ENCODE measurements around the gene OPCML. TPM values are rescaled to one million over a fixed set of nuclear protein-coding genes. Genes with fewer than 3 reads are reported as not detected.
A peak's percentile ranks its signal among the peaks of the same experiment; 100 is the strongest.

Gene OPCML
- total RNA-seq, 1 donor from 2014 or later, result 1.2 TPM

DNA sequence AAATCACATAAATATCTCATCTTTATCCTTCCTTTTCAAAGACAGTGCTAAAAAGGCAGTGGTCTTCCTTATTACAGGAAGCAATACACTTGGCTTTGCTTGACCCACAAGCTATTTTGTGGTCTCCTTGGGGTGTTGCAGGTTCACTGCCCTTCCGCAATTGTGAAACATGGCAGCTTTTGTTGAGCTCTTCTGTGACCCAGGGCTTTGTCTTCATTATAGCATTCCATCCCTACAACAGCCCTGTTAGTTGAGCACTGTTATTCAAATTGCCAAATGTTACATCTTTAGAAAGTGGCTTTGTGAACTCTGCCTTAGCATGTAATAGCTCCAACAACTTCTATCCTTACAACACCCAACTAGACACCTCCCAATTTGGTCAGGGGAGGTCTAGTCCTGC, 107.1 kb downstream of the OPCML start:
- peaks cover 17% of the 10 kb centered on the region for H3K4me1 Mint-ChIP-seq
- TF ChIP-seq, protein P1, sequence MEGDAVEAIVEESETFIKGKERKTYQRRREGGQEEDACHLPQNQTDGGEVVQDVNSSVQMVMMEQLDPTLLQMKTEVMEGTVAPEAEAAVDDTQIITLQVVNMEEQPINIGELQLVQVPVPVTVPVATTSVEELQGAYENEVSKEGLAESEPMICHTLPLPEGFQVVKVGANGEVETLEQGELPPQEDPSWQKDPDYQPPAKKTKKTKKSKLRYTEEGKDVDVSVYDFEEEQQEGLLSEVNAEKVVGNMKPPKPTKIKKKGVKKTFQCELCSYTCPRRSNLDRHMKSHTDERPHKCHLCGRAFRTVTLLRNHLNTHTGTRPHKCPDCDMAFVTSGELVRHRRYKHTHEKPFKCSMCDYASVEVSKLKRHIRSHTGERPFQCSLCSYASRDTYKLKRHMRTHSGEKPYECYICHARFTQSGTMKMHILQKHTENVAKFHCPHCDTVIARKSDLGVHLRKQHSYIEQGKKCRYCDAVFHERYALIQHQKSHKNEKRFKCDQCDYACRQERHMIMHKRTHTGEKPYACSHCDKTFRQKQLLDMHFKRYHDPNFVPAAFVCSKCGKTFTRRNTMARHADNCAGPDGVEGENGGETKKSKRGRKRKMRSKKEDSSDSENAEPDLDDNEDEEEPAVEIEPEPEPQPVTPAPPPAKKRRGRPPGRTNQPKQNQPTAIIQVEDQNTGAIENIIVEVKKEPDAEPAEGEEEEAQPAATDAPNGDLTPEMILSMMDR (conservative IDR thresholded peaks at IDR 0.05), result no peak
- H3K4me3 Mint-ChIP-seq, result no peak overlapping the region
- no peaks in the 10 kb centered on the region for H3K27me3 Mint-ChIP-seq (ENCODE audit: low read depth)
- no peak overlapping the region for H3K27ac Mint-ChIP-seq (ENCODE audit: unreplicated experiment)
- H3K36me3 Mint-ChIP-seq (ENCODE audit: low read depth), result no peaks in the 10 kb centered on the region
- no peaks in the 10 kb centered on the region for H3K9me3 Mint-ChIP-seq
- no peak for DNase-seq (ENCODE audit: low read depth, low spot score)

DNA sequence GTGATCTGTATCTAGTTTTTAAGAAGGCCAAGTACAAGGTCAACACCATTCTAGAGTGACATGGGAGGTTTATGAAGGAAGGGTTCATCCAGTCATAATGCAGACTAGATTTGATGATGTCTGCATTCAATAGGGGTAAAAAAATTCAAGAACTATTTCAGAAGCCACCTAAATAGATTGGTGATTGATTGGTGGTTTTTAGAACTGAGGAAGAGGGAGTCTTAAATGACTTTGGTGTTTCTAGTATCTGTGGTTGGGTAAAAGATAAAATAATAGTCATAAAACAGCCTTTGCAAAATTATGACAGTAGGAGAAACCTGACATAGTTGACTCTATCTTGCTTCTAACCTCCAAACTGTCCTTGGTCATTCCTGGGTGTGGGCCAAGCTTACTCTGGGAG, 114.1 kb downstream of the OPCML start:
- DNase-seq (ENCODE audit: low read depth, low spot score), result no peak
- Mint-ChIP-seq H3K9me3 (peaks cover 5% of the 10 kb centered on the region), H3K27ac (ENCODE audit: unreplicated experiment) (no peak overlapping the region), H3K27me3 (ENCODE audit: low read depth) (no peaks in the 10 kb centered on the region), H3K4me3 (no peak overlapping the region), H3K4me1 (peaks cover 14% of the 10 kb centered on the region), H3K36me3 (ENCODE audit: low read depth) (peaks cover 2% of the 10 kb centered on the region)
- TF ChIP-seq, protein P1 (conservative IDR thresholded peaks at IDR 0.05), result no peak

DNA sequence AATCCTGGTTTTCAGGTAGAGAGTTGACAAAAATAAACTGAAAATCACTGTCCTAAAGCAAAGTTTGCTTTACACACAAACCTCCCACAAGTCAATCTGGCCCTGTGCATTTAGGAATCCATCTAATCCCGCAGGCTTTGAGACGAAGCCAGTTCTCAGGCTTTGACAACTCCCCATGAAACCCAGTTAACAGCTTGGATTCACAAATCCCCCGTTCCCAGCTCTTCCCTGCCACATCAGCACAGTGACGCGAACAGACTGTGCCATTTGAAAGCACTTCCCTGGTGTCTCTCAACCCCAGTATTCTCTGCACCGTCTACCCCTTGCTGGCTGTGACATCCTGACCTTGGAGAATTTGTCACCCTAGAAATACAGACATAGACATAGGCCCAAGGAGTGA, 117.8 kb downstream of the OPCML start:
- DNase-seq (ENCODE audit: low read depth, low spot score), result no peak
- H3K9me3 Mint-ChIP-seq, result peaks cover 5% of the 10 kb centered on the region
- H3K4me3 Mint-ChIP-seq, result no peak overlapping the region
- peaks cover 2% of the 10 kb centered on the region for H3K36me3 Mint-ChIP-seq (ENCODE audit: low read depth)
- peaks cover 42% of the 10 kb centered on the region for H3K4me1 Mint-ChIP-seq
- no peaks in the 10 kb centered on the region for H3K27me3 Mint-ChIP-seq (ENCODE audit: low read depth)
- peak overlapping the region; percentile 3 for H3K27ac Mint-ChIP-seq (ENCODE audit: unreplicated experiment)
- TF ChIP-seq, protein P1 (conservative IDR thresholded peaks at IDR 0.05), result no peak

DNA sequence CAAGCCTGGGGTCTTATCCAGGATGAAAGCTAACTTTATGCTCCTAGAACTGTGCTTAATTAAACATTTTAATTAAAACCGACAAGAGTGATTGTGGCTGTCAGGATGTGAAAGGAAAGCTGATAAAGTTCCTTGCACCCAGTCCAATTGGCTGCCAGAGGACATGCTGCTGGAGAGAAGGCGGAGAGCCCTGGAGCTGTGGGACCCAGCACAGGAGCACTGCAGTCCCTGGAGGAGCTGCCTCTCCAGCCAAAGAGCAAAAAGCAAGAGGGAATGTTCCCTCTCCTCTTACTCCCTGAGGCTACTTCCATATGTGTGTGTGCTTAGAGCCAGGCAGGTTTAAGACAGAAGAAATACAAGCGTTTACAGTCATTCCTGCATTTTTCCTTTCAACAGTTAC, 118.6 kb downstream of the OPCML start:
- no peak overlapping the region for H3K27ac Mint-ChIP-seq (ENCODE audit: unreplicated experiment)
- H3K9me3 Mint-ChIP-seq, result peaks cover 5% of the 10 kb centered on the region
- peaks cover 42% of the 10 kb centered on the region for H3K4me1 Mint-ChIP-seq
- TF ChIP-seq, protein P1 (conservative IDR thresholded peaks at IDR 0.05), result no peak
- no peaks in the 10 kb centered on the region for H3K27me3 Mint-ChIP-seq (ENCODE audit: low read depth)
- peaks cover 2% of the 10 kb centered on the region for H3K36me3 Mint-ChIP-seq (ENCODE audit: low read depth)
- H3K4me3 Mint-ChIP-seq, result no peak overlapping the region
- no peak for DNase-seq (ENCODE audit: low read depth, low spot score)

DNA sequence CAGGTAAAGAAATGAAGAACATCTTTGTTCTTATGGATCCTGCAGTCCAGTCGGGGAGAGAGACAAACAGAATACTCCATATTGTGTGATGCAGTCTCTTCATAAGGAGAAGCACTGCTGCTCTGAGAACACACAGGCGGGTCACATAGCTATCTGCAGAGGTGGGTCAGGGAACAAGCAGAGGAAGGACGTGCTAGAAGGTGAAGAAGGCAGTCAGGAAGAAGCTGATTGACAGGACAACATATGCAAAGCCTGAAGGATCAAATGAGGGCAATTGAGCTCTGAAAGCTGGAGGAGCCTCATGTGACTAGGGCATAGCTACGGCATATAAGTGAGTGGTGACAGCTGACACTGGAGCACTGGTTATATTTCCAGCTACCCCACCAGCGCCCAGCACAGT, 122.5 kb downstream of the OPCML start:
- no peaks in the 10 kb centered on the region for H3K9me3 Mint-ChIP-seq

More for the DNA sequence above, 122.5 kb downstream of the OPCML start:
- no peaks in the 10 kb centered on the region for H3K27me3 Mint-ChIP-seq (ENCODE audit: low read depth)
- H3K36me3 Mint-ChIP-seq (ENCODE audit: low read depth), result peaks cover 2% of the 10 kb centered on the region
- no peak overlapping the region for H3K4me3 Mint-ChIP-seq
- DNase-seq (ENCODE audit: low read depth, low spot score), result no peak
- TF ChIP-seq, protein P1 (conservative IDR thresholded peaks at IDR 0.05), result no peak
- no peak overlapping the region for H3K27ac Mint-ChIP-seq (ENCODE audit: unreplicated experiment)
- peaks cover 54% of the 10 kb centered on the region for H3K4me1 Mint-ChIP-seq

All from neural crest cell (in vitro differentiated cells).